ENCODE results near the gene GPATCH8. TPM values are rescaled to one million over a fixed set of nuclear protein-coding genes. Genes with fewer than 3 reads are reported as not detected.

Gene GPATCH8
- total and polyA plus RNA-seq, 9 of the 15 experiments (the other 6 are each of a cell fraction or from before 2014, with no cell fraction given): 10.6 to 29.6 (median 13.2) TPM

- no peak for TF ChIP-seq ZNF561 (CRISPR knock-in tag; conservative IDR thresholded peaks at IDR 0.05)
- TF ChIP-seq U2AF1 (optimal IDR thresholded peaks at IDR 0.05; ENCODE audit: low read depth, low read length): no peak
- TF ChIP-seq TFAM (CRISPR knock-in tag; conservative IDR thresholded peaks at IDR 0.05): no peak
- peak; percentile 40; the same call in 1 of the 2 replicates for TF ChIP-seq CREB1 (IDR thresholded peaks at IDR 0.05)
- TF ChIP-seq CREB1 (CRISPR knock-in tag; IDR thresholded peaks at IDR 0.05): peak; percentile 54; the same call in 1 of the 2 replicates
- no peak for TF ChIP-seq HDAC1 (IDR thresholded peaks at IDR 0.05)
- TF ChIP-seq KAT7 (CRISPR knock-in tag; IDR thresholded peaks at IDR 0.05; ENCODE audit: borderline replicate concordance): no peak
- TF ChIP-seq TCF7L2 (IDR thresholded peaks at IDR 0.05; ENCODE audit: low read depth, low read length): no peak
- no peak for TF ChIP-seq NFE2L1 (tag; IDR thresholded peaks at IDR 0.05; ENCODE audit: borderline replicate concordance, low read depth)
- no peak for TF ChIP-seq ZNF347 (CRISPR knock-in tag; IDR thresholded peaks at IDR 0.05; ENCODE audit: low read depth)
- no peak for TF ChIP-seq OTX1 (CRISPR knock-in tag; IDR thresholded peaks at IDR 0.05)
- TF ChIP-seq SMAD2 (IDR thresholded peaks at IDR 0.05; ENCODE audit: low read depth, low read length): no peak
- TF ChIP-seq ELF2 (CRISPR knock-in tag; IDR thresholded peaks at IDR 0.05): no peak
- no peak for TF ChIP-seq CREB3L1 (IDR thresholded peaks at IDR 0.05; ENCODE audit: borderline replicate concordance, low read depth)
- no peak for TF ChIP-seq ARNT (IDR thresholded peaks at IDR 0.05)
- TF ChIP-seq HINFP (tag; conservative IDR thresholded peaks at IDR 0.05; ENCODE audit: low read depth): no peak
- TF ChIP-seq E2F6 (IDR thresholded peaks at IDR 0.05; ENCODE audit: borderline replicate concordance in 1 of 2, extremely low read depth in 1 of 2, insufficient read depth in 1 of 2, insufficient read length in 1 of 2, low read depth in 1 of 2, low read length in 1 of 2, poor library complexity in 1 of 2, severe bottlenecking in 1 of 2): peak in 1 of 2 experiments; percentile 28
- TF ChIP-seq ATF7 (IDR thresholded peaks at IDR 0.05): peak; percentile 73; the same call in 1 of the 2 replicates
- no peak for TF ChIP-seq HMG20B (CRISPR knock-in tag; IDR thresholded peaks at IDR 0.05)
- peak; percentile 42 for TF ChIP-seq PHF20 (IDR thresholded peaks at IDR 0.05; ENCODE audit: partially characterized antibody)
- no peak for TF ChIP-seq ARHGAP35 (IDR thresholded peaks at IDR 0.05; ENCODE audit: partially characterized antibody)
- no peak for TF ChIP-seq TRIM25 (IDR thresholded peaks at IDR 0.05; ENCODE audit: borderline replicate concordance)
- peak; percentile 87 for TF ChIP-seq TBP (optimal IDR thresholded peaks at IDR 0.05; ENCODE audit: low read depth, low read length)
Observed at GRCh38 chr17:44385287-44386181, 117.7 kb downstream of the GPATCH8 start (continued).

Measured in K562 (cell line).